ENCODE data around the gene GPC3.

GPC3 gene

GRCh38 chrX:133674726-133675470 lies 310.5 kb downstream of the GPC3 start:
- DNase-seq: no peak

- no peak for DNase-seq
These were observed 315.0 kb downstream of the GPC3 start for GRCh38 chrX:133670383-133670782.

- no peak for DNase-seq
These were observed 316.2 kb downstream of the GPC3 start for GRCh38 chrX:133669214-133669613.

GRCh38 chrX:133668225-133668931 lies 317.0 kb downstream of the GPC3 start:
- no peak for DNase-seq

- no peak for DNase-seq
These were observed 319.1 kb downstream of the GPC3 start for GRCh38 chrX:133666256-133666655.

- no peak for DNase-seq
These were observed 323.2 kb downstream of the GPC3 start for GRCh38 chrX:133661962-133662839.

- no peak for DNase-seq
These were observed 325.1 kb downstream of the GPC3 start for GRCh38 chrX:133660281-133660680.

GRCh38 chrX:133658293-133658911 lies 327.0 kb downstream of the GPC3 start:
- no peak for DNase-seq

- DNase-seq: no peak
These were observed 329.8 kb downstream of the GPC3 start for GRCh38 chrX:133655275-133656265.

GRCh38 chrX:133654811-133655210 lies 330.6 kb downstream of the GPC3 start:
- no peak for DNase-seq

- DNase-seq: no peak
These were observed 332.0 kb downstream of the GPC3 start for GRCh38 chrX:133653358-133653757.

- no peak for DNase-seq
These were observed 333.2 kb downstream of the GPC3 start for GRCh38 chrX:133652185-133652584.

GRCh38 chrX:133650239-133650638 lies 335.2 kb downstream of the GPC3 start:
- DNase-seq: no peak

GRCh38 chrX:133649651-133650050 lies 335.7 kb downstream of the GPC3 start:
- DNase-seq: no peak

GRCh38 chrX:133648594-133648993 lies 336.8 kb downstream of the GPC3 start:
- DNase-seq: no peak

- DNase-seq: no peak
These were observed 338.7 kb downstream of the GPC3 start for GRCh38 chrX:133646719-133647116.

GRCh38 chrX:133645977-133646718 lies 339.2 kb downstream of the GPC3 start:
- no peak for DNase-seq

GRCh38 chrX:133645256-133645655 lies 340.1 kb downstream of the GPC3 start:
- DNase-seq: no peak

GRCh38 chrX:133640161-133641015 lies 345.0 kb downstream of the GPC3 start:
- DNase-seq: no peak

- DNase-seq: no peak
These were observed 345.7 kb downstream of the GPC3 start for GRCh38 chrX:133639726-133640125.

Measured in activated CD4-positive, alpha-beta T cell treated with anti-CD3 and anti-CD28 coated beads, Interleukin-2, amount 50 U/mL, for 48 hours (primary cell).